ENCODE results near the gene ZNF283.
"Not testable (repeated sequence)": the region's sequence is repeated elsewhere in the genome, so short reads cannot be mapped to it uniquely, and the experiment has no call there.

The ZNF283 gene

DNA sequence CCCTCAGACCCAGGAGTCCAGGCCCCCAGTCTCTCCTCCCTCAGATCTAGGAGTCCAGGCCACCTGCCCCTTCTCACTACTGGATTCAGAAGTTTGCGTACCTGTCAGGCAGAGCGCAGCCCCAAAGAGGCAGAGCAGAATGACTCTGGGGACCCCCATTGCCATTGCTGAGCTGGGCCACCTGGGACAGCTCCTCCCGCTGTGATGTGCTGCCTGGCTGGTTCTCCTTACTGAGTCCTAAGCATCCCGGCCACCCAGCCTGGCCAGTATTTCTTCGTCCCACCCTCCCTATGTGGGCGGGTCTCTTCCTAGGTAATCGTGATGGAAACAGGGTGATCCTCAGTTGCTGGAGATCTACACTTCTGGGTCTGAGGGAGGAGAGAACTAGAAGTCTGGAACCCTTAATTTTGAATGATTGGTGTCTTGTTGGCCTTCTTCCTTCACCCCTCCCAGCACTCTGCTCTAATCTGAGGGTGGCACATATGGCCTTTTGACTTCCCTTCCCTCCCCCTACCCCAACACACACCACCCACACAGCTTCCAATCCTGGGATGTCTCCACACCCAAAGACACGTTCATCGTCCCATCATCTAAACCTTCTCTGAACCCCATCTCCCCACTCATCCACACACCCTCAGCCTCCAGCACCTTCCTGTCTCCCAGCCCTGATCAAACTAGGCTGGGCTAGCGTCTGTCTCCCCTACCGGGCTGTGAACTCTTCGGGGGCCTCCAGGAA is 24.7 kb upstream of the ZNF283 start, which contains the start of gene LYPD5:
LYPD5 (minus strand) TSS at position 232 of the 736 bp plus-strand sequence; CDS start at position 165, 67 bp downstream.
- FAIRE-seq = no peak

DNA sequence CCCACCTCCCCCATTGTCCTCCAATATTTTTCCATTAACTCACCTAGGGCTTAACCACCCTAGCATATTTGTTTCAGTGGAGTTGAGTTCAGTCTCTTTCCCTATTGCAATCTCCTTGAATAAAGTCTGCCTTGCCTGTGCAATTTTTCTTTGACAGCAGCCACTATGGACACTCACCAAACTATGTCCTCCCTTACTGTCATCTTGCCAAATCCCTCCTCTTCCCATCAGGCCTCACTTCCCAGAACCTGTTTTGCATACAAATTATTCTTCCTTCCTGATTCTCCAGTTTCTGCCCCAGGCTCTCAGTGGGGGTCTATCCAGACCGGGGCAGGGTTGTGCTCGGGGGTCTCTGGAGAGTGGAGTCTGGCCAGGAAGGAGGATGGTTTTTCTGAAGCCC is 22.7 kb upstream of the ZNF283 start:
- FAIRE-seq = no peak

DNA sequence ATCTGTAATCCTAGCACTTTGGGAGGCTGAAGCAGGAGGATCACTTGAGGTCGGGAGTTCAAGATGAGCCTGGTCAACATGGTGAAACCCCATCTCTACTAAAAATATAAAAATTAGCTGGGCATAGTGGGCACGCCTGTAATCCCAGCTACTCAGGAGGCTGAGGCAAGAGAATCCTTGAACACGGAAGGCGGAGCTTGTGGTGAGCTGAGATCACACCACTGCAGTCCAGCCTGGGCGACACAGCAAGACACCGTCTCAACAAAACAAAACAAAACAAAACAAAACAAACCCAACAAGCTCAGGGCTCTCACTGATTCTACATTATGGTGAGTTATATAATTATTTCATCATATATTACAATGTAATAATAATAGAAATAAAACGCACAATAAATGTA is 20.7 kb upstream of the ZNF283 start:
- FAIRE-seq = not testable (repeated sequence)

DNA sequence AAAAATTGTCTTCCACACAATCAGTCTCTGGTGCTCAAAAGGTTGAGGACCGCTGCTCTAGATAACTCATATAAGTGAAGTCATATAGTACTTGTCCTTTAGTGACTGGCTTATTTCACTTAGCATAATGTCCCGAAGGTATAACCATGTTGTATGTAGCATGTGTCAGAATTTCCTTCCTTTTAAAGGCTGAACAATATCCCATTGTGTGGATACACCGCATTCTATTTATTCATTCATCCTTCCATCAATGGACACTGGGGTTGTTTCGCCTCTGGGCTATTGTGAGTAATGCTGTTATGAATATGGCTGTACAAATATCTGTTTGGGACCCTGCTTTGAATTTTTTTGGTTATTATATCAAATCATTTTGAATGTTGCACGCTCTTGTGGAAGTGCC is 20.3 kb upstream of the ZNF283 start:
- no peak for FAIRE-seq

DNA sequence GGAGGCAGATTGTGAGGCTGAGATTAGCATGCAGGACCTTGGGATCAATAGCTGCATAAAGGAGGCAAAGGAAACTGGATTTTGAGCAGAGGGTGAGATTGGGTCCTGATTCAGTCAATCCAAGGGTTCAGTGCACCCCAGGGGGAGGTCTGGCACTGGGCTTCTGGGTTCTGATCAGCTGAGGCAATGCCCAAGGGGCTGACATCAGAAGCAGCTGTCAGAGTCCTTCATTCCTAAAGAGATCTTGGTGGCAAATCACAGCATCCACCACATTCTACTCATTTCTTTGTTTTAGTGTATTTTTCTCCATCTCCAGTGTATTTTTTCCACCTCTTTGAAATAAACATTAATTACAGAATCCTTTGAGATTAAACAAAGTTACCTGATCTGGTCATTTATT is 19.5 kb upstream of the ZNF283 start:
- FAIRE-seq = no peak

DNA sequence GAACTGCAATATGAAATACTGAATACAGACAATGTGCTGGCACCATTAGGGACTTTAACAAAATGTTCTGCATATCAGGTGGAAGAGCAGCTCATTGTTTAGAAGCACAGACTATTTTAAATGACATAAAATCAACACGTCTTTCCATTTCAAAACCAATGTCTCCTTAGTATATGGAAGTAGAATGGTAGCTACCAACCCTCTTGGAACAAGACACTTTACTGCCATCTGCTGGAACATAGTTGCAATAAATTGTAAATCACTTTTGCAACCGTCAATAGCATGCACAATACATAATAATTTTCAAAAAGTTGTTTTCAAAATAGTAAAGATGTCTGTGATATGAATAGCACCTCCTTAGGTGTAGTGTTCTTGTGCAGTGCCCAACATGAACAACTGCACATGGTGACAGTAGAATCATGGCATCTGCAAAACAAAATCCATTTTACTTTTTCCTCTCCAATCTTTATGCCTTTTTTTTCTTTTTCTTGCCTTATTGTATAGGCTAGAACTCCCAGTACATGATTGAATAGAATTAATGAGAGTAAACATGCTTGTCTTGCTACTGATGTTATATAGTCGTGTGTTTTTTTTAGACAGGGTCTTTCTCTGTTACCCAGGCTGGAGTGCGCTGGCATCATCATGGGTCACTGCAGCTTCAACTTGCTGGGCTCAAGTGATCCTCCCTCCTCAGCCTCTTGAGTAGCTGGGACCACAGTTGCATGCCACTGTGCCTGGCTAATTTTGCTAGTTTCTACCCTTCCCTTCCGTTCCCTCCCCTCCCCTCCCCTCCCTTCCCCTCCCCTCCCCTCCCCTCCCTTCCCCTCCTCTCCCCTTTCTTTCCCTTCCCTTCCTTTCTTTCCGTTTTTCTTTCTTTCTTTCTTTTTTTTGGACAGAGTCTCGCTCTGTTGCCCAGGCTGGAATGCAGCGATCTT is 17.1 kb upstream of the ZNF283 start:
- FAIRE-seq = peak; percentile 71

DNA sequence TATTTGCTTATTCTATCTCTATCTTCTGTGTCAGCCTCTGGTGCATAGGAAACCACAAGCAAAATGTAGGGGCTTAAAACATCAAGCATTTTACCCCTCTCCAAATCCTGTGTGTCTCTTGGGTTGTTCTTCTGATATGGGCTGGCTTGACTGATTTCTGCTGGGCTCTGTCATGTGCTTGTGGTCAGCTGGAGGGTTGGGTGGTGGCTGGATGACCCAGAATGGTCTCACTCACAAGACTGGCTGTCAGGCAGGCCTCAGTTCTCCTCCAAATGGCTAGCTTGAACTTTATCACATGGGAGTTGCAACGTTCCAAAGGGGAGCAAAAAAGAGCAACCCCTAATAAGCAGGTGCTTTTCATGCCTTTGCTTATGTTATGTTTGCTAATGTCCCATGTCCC is 15.3 kb upstream of the ZNF283 start:
- no peak for FAIRE-seq

DNA sequence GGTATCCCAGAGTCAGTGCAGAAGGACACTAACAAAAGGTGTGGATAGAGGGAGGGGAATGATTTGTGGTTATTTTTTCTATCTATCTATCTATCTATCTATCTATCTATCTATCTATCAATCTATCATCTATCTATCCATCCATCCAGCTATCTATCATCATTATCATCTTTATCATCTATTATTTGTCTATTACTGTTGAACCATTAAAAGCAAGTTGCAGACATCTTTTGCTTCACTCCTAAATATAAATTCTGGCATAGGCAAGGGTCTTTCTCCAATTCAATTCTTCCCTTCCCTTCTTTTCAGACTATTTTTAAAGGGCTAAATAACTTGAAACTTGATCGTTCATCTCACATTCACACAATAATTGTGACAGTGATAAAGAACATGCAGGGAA is 14.9 kb upstream of the ZNF283 start:
- FAIRE-seq = no peak

DNA sequence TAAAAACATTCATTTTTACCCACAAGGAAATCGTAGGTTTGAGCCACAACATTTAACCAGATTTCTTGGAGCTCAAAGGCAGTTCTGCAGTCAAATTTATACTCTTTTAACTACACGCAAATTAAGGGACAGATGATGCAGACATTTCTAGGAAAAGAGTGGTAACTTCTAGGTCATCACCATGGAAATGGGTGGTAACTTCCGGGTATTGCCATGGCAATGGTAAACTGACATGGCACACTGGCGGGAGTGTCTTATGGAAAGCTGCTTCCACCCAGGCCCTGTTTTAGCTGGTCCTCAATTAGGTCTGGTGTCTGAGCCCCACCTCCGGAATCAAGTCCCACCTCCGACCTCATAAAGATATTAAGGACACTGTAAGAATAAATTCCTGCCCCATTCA is 14.4 kb upstream of the ZNF283 start:
- no peak for FAIRE-seq

DNA sequence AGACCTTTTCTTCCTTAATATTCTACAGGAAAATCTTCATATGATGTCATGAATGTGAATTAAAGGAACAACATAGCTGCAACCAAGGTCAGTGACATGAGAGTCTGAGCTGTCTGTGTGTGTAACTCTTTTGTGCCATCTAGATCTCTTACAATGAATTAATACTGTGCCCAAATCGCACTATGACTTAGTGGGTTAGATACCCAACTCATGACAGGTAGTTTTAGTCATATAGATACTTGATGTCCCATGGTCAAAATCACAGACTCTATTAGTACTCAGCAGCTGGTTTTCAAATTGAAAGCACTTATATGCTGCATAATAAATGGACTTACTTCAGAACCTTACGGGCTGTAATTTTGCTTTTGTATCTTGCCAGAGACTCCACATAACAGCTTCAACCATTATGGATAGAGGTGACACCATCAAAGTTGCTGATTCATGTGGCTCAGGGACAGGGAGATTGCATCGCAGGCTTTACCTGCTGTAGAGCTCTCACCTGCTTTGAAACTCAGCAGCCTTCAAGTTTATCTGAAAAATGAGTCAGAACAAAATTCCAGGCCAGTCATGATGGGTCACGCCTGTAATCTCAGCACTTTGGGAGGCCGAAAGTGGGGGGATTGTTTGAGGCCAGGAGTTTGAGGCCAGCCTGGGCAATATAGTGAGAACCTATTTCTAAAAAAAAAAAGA is 12.3 kb upstream of the ZNF283 start:
- FAIRE-seq = no peak

DNA sequence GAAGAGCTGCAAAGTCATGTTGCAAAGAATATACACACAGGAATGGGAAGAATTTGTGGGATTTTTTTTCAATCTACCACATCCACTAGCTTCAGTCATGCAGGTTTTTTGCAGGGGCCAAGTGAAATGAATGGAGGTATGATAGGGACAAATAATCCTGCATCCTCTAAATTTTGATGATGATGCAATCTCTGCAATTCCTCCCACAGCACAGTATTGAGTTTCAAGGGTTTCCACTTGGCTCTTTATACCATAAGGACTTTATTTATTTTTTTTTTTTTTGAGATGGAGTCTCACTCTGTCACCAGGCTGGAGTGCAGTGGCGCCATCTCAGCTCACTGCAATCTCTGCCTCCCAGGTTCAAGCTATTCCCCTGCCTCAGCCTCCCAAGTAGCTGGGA is 9.7 kb upstream of the ZNF283 start:
- FAIRE-seq = not testable (repeated sequence)

DNA sequence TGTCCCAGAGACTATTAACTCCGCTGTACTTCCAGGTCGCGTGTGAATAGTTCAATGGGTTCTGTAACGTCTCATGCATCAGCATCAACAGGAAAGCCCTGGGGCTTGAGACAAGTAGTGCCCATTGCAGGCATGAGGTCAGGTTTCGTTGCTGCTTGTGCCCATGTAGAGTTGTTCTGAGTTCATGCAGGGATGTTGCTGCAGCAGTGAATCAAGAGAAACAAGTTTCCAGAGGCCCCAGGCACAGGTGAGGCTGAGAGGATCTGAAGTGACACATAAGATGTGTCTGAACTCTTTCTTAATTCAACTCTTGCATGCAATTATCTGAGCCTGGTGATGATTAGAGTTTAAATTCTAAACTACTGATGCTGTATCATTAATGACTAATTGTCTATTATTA is 8.6 kb upstream of the ZNF283 start:
- no peak for FAIRE-seq

DNA sequence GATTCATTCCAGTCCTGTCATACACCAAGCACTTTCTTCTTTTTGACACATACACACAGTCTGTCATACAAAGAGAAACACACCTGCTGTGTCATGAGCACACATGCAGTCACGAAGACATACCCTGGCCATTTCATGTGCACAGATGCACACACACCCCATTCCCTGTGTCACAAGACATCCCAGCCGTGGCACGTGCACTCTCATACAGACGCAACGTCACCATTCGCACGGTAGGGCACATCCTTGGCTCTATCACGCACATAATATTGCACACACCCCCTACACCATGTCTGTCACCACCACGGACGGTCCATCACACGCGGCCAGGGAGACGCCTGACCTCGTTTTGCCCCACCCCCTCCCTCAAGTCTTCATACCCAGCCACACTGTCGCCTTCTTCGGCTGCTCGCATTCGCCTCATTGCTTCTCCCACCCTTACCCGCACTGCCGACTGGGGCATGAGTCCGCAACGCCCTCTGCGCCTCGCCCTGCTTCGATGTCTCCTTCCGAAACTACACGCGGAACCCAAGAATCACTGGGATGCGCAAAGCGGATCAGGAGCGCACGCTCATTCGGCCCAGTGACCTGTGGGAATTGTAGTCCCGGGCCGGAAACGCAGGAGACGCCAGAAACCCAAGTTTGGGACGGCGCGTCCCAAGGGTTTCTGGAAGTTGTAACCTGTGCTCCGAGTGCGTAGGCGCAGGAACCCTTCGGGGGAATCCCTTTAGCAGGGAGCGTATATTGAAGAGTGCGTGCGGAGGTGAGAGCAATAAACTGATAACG is 6.8 kb upstream of the ZNF283 start:
- FAIRE-seq = no peak

DNA sequence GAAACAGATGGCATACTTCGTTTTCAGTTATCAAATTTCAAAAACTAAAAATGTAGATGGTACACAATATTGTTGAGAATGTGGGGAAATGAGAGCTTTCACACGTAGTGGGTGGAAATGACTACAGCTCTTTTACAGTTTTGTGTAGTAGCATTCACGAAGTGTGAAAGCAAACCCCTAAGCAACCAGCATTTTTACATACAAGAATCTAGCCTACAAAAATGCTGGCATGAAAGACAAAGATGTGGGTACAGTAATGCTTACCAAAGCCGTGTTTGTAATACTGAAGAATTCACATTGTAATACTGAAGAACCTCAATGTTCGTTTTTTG is 6.3 kb upstream of the ZNF283 start:
- FAIRE-seq = no peak

DNA sequence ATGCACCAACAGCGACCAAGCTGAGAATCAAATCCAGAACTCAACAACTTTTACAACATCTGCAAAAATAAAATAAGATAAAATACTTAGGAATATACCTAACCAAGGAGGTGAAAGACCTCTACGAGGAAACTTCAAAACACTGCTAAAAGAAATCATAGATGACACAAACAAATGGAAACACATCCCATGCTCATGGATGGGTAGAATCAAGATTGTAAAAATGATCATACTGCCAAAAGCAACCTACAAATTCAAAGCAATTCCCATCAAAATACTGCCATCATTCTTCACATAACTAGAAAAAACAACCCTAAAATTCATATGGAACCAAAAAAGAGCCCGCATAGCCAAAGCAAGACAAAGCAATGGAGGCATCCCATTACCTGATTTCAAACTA is 3.3 kb upstream of the ZNF283 start:
- not testable (repeated sequence) for FAIRE-seq

DNA sequence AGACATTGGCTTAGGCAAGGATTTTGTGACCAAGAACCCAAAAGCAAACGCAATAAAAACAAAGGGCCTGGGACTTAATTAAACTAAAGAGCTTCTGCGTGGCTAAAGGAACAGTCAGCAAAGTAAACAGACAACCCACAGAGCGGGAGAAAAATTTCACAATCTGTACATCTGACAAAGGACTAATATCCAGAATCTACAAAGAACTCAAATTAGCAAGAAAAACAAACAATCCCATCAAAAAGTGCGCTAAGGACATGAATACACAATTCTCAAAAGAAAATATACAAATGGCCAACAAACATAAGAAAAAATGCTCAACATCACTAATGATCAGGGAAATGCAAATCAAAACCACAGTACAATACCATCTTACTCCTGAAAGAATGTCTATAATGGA is 2.5 kb upstream of the ZNF283 start:
- not testable (repeated sequence) for FAIRE-seq

DNA sequence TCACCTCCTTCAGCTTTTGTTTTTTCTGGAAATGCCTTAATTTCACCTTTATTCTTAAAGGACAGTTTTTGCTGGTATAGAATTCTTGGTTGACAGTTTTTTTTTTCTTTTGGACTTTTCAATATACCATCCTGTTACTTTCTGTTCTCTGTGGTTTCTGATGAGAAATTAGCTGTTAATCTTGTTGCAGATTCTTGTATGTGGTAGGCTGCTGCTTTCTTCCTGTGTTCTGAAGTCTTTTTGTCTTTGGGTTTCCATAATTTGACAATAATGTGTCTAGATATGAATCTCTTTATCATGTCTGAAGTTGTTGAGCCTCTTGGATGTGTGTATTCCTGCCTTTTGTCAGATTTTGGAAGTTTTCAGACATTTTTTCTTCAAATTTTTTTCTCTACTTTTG is 12.0 kb downstream of the ZNF283 start:
- FAIRE-seq = no peak

DNA sequence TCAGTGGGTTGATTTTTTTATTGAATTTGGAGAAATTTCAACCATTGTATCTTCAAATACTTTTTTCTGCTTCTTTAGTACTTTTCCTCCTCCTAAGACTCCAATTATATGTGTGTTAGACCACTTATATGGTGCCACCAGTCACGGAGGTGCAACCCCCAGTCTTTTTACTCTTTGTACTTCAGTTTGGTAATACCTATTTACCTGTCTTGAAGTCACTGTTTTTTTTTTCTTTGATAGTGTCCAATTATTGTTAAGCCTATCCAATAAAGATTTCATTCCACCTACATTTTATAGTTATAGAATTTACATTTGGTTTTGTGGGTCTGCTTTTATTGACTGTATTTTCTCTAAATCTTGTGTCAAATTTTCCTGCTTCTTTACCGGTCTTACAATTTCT is 14.9 kb downstream of the ZNF283 start:
- no peak for FAIRE-seq

DNA sequence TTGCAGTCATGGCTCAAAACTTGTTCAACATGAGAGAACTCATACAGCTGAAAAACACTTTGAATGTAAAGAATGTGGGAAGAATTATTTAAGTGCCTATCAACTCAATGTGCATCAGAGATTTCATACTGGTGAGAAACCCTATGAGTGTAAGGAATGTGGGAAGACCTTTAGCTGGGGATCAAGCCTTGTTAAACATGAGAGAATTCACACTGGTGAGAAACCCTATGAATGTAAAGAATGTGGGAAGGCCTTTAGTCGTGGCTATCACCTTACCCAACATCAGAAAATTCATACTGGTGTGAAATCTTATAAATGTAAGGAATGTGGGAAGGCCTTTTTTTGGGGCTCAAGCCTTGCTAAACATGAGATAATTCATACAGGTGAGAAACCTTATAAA is 20.1 kb downstream of the ZNF283 start:
- no peak for FAIRE-seq

DNA sequence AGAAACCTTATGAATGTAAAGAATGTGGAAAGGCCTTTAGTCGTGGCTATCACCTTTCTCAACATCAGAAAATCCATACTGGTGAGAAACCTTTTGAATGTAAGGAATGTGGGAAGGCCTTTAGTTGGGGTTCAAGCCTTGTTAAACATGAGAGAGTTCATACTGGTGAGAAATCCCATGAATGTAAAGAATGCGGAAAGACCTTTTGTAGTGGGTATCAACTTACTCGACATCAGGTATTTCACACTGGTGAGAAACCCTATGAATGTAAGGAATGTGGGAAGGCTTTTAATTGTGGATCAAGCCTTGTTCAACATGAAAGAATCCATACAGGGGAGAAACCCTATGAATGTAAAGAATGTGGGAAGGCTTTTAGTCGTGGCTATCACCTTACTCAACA is 20.8 kb downstream of the ZNF283 start:
- no peak for FAIRE-seq

DNA sequence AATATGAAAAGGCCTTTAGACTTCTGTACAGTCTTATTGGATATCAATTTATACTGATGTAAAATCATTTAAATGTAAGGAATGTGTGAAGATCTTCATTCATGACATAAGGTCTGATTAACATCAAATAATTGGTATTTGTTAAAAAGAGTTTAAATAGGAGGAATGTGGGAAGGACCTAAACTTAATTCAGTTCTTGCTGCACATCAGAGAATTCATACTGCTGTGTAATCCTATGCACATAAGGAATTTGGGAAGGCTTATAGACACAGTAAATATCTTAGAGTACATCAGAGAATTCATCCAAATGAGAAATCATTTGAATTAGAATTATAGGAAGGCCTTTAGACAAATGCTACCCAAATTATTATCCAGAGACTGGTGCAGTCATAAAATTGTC is 21.7 kb downstream of the ZNF283 start:
- no peak for FAIRE-seq

DNA sequence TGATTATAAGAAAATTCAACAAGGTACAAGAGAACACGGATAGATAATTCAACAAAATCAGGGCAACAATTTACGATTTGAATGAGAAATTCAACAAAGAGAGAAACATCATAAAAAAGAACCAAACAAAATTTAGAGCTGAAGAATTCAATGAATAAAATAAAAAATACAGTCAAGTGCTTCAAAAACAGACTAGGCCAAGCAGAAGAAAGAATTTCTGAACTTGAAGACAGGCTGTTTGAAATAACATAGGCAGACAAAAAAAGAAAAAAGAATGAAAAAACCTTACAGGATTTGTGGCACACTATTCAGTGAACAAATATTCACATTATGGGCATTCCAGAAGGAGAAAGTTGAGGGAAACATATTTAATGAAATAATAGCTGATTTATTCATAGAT is 31.1 kb downstream of the ZNF283 start:
- FAIRE-seq = no peak

DNA sequence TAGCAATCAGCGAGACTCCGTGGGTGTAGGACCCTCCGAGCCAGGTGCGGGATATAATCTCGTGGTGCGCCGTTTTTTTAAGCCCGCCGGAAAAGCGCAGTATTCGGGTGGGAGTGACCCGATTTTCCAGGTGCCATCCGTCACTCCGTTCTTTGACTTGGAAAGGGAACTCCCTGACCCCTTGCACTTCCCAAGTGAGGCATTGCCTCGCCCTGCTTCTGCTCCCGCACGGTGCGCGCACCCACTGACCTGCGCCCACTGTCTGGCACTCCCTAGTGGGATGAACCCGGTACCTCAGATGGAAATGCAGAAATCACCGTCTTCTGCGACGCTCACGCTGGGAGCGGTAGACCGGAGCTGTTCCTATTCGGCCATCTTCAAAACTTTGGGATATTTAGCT is 39.8 kb downstream of the ZNF283 start:
- not testable (repeated sequence) for FAIRE-seq
